Stimulated activated CD4-positive, alpha-beta T cell treated with anti-CD3 and anti-CD28 coated beads, Interleukin-1b, Interleukin-23, amount 100 ng/mL, for 48 hours (primary cell): Measurements from ENCODE around the gene FBXL13.
"Not testable (repeated sequence)": the region's sequence is repeated elsewhere in the genome, so short reads cannot be mapped to it uniquely, and the experiment has no call there.

Experiments
- DNase-seq: peaks from one replicate; pipeline ENCODE4 v3.0.0-alpha.2; 2020

Gene FBXL13

GRCh38 chr7:103020876-103021275 lies 53.7 kb downstream of the FBXL13 start:
- not testable (repeated sequence) for DNase-seq

- DNase-seq: not testable (repeated sequence)
Measured at GRCh38 chr7:103018295-103018694, 56.3 kb downstream of the FBXL13 start.

DNA sequence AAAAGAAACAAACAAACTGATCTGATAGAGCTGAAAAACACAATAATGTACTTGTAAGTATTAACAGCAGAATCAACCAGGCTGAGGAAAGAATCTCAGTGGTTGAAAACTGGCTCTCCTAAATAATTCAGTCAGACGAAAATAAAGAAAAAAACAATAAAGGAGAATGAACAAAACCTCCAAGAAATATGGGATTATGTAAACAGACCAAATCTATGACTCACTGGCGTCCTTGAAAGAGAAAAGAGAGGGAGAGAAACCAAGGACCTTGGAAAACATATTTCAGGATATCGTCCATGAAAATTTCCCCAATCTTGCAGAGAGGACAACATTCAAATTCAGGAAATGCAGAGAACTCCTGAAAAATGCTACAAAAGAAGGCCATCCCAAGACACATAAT lies 62.9 kb downstream of the FBXL13 start:
- DNase-seq: no peak

DNA sequence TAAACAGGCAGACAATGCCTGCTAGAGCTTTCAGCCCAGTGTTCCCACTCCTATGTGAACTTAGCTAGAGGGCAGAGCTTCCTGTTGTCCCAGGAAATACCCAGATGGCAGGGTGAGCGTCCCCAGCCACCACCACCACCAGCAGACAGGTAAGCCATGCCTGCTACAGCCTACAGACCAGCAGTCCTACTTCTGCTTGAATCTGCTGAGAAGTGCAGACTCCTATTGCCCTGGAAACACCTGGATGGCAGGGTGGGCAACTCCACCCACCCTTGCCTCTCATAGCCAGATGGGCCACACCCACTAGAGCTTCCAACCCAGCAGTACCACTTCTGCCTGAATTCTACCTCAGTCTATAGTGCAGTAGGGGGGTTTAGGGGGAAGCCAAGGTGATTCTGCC lies 64.4 kb downstream of the FBXL13 start:
- no peak for DNase-seq

DNA sequence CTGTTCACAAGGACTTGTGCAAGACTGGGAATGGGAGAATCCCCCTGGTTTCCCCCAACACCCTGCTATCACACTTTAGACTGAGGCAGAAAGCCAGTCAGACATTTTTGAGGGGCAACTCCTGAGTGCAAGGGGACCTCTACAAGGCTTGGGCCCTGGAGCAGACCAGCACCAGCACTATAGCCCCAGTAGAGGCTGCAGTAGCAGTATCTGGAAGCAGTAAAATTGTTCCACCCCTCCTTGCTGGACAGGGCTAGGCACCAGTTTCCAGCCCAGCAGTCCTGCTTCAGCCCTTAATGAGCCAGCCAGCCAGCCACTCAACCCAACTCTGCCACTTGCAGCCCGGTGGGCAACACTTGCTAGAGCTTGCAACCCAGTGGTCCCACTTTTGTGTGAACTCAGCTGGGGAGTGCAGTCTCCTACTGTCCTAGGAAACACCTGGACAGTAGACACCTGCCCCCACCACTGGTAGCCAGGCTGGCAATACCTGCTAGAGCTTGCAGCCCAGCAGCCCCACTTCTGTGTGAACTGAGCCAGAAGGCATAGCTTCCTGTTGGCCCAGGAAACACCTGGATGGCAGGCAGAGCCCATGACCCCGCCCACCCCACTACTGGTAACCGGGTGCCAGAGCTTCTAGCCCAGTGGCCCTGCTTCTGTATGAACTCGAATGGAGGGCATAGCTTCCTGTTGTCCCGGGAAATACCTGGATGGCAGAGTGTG lies 65.0 kb downstream of the FBXL13 start:
- no peak for DNase-seq

DNA sequence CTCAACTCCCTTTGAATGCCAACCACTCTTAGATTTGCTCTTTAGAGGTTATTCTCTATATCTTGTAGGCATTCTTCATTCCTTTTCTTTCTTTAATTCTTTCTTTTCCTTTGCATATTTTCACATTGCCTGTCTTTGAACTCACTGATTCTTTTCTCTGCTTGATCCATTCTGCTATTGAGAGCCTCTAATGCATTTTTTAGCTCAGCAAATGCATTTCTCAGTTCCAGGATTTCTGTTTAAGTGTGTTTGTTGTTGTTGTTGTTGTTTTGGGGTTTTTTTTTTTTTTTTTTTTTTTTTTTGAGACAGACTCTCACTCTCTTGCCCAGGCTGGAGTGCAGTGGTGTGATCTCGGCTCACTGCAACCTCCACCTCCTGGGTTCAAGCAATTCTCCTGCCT lies 71.6 kb downstream of the FBXL13 start:
- DNase-seq: no peak

DNA sequence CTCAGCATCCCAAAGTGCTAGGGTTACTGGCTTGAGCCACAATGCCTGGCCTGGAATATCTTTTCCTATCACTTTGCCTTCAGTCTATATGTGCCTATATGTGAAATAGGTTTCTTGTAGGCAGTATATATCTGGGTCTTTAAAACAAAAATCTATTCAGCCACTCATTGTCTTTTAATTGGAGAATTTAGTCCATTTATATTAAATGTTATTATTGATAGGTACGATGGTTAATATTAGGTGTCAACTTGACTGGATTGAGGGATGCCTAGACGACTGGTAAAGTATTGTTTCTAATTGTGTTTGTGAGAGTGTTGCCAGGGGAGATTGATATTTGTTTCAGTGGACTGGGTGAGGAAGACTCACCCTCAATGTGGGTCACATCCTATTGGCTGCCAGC lies 73.4 kb downstream of the FBXL13 start:
- no peak for DNase-seq

DNA sequence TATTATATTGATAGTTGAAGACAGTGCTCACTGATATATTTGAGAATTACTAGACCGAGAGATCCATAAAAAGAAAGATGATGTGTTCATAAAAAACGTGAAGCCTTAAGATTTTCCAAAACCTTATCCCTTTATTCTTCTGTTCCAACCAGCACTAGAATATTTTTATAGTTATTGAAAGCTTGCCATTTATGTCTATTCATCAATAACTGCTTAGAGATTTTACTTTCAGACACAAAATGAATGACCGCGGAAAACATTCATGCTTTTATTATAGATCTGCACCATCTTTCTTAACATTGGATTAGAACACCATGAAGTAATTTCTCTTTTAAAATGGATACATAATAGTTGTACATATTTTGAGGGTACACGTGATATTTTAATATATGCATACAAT lies 77.6 kb downstream of the FBXL13 start:
- no peak for DNase-seq

DNA sequence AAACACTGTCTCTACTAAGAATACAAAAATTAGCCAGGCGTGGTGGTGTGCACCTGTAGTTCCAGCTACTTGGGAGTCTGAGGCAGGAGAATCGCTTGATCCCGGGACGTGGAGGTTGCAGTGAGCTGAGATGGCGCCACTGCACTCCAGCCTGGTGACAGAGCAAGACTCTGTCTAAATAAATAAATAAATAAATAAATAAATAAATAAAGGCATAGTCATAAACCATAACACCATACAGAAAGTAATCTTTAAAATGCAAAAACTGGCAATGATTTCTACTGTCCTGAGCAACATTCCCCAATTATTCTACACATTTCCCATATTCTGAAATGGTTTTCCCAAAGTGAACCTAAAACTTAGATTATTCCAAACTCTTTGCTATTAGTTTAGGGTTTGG lies 79.0 kb downstream of the FBXL13 start:
- not testable (repeated sequence) for DNase-seq

GRCh38 chr7:102994567-102994966 lies 80.0 kb downstream of the FBXL13 start:
- no peak for DNase-seq

DNA sequence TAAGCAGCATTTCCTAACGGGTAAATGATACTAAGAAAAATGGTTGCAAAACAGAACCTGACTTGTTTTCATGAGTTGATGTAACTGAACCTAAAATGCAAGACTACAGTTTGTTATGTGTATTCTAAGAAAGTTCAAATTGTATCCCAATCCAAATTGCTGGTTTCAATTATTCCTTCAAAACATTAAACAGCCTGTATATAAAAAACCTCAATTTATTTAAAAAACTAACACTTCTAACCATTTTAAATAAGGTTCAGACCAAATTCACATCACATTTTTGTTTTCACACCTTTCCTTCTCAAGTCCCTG lies 80.9 kb downstream of the FBXL13 start:
- no peak for DNase-seq

DNA sequence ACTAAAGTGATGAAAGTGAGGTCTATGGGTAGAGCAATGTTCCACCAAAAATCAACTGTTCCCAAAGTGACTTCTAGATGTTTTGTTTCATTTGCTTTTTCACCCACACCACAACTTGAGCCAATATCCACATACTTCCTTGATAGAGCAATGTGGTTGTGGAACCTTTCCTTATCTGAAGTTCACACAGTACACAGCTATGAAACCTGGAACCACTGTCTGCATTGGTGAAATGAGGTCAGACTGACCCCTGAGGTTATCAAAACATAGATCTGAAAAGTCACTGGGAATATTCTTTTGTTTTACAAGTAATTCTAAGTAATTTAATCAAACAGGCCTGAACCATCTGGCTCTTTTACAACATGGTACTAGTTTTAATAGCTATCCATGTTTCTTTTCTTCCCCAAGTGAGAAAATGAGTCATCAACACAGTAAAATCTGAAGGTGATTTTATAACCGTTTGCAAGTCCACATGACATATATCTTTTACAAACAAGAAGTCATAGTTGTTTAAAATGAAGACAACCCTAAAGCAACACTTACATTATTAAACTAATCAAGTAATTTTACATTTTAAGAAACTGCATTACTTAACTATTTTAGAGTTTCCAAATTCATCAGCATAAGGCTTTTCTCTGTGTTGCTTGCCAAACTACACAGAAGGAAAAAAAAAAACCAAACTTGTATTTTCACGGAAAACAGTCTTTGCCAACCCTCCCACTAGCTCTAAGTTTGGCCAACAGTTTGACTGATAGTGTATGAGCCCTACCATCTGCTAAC lies 81.5 kb downstream of the FBXL13 start:
- DNase-seq: no peak

DNA sequence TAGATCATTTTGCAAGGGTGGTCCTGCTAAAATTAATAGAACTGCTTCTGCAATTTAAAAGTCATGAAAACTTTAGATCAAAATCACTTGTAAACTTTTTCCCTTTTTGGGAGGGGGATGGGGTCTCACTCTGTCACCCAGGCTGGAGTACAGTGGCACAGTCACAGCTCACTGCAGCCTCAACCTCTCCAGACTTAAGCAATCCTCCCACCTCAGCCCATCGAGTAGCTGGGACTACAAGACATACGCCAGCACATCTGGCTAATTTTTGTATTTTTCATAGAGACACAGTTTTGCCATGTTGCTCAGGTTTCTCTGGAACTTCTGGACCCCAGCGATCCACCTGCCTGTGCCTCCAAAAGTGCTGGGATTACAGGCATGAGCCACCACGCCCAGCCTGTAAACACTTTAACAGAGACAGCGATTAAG lies 82.1 kb downstream of the FBXL13 start:
- DNase-seq: no peak

DNA sequence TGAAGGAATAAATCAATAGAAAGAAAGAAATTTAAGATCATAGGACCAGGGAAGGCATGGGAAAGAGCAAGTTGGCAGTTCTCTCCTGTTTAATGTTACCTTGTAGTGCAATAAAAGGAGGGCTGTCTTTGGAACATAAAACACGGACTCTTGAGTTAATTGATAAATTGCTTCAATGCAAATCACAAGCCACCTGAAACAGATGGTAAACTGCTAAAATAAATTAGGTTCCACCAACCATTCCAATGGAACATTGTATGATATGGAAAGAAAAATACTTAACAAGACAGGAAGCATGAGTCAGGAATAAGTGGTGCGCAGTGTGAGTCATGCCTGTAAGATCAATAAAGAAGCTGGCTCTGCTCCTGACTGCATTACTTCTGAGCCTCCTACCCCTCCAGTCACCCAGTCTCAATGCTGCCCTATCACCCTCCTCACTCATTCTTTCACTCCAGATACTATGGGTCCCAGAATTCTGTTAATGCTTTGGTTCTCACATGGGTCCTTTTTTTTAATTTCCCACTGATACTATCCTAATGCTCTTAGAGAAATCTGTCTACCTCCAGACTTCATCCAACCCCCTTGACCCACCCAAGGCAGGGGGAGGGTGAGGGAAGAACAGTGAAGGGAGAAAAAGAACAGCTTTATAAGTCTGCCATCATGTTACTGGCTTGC lies 82.9 kb downstream of the FBXL13 start:
- peak; percentile 18 for DNase-seq

- DNase-seq: no peak
Measured at GRCh38 chr7:102991077-102991539, 83.5 kb downstream of the FBXL13 start.

DNA sequence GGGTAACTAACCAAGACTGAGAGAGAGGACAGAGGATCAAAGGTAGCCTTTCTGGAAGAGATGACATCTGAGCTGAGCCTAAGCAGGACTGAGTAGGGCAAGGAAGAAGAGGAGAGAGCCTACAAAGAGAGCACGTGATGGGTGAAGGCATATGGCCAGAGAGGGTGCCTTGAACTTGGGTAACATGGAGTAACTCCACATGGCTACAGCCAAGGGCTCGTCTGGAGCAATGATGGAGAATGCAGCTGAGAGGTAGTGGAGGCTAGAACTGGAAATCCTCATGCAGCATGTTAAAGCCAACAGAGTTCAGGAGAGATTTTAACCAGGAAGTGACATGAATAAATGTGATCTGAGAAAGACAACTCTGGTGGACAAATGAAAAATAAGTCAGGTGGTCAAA lies 84.0 kb downstream of the FBXL13 start:
- no peak for DNase-seq

DNA sequence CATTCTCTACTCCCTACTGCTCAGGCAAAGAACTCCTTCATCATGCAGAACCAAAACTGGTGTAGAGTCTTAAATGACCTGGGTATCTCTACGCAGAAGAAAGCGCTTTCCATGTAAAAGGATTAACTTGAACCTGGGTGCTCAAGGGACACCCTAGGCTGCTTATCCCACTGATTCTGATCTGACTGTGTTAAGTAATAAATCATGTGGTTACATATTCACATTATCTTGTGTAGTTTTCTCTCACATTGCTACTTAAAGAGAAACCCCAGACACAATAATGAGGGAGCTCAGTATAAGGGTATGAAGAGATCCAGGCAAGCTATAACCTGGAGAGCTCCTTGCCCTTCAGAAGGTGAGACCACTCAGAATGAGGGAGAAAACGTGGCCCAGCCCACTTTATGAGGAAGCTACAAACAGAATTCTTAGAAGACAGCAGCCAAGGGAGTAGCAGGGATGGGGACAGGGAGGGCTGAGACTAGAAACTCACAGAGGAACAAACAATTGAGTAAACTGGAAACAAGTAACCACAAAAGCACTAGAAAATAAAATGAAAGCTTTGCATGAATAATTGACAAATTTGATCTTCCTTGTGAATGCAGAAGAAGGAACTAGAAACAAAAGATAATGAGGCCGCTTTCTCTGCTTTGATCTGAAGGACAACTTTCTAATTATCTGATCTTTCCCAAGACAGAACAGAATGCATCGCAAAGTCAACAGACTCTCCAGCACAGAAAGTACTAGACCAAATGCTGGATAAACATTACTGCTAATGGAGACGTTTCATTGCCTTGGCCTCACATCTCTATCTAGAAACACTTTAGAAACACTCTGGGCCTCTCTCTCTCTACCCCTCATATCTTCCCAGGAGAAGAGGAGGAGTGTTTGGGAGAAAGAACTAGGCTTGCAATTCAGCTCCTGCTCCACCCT lies 85.7 kb downstream of the FBXL13 start:
- DNase-seq: no peak

GRCh38 chr7:102988088-102988487 lies 86.5 kb downstream of the FBXL13 start:
- no peak for DNase-seq

- DNase-seq: no peak
Measured at GRCh38 chr7:102985176-102985783, 89.3 kb downstream of the FBXL13 start.

DNA sequence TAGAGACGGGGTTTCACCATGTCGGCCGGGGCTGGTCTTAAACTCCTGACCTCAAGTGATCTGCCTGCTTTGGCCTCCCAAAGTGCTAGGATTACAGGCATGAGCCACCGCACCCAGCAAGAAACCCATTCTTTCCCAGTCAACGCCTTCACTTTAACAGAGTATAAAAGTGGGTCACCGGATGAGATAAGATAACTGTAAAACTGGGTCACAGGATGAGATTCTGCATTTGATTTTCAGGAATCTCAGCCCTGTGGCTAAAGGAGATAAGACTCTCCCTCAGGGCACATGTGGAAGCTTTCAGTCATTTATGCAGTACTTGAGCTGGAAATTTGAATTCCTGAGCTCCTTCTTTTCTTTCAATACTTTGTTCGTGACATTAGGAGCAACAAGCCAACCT lies 91.0 kb downstream of the FBXL13 start:
- DNase-seq: no peak

DNA sequence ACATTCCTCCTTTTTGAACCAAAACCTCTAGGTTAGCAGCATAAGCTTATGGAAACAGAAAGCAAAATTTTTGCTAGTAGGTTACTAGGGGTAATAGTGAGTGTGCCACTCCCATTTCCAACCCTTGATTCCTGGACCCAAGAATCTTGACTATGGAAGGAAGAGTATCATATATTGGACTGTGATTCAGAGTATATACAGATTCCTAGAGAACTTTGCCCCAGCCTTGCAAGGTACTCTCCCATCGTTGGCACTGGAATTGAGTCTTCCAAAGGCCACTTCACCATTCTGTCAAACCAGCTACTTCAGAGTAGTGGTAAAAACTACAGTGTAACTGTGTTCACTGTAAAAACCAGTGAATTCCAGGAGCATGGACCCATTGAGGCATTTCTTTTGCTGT lies 92.4 kb downstream of the FBXL13 start:
- no peak for DNase-seq

GRCh38 chr7:102981451-102981850 lies 93.1 kb downstream of the FBXL13 start:
- DNase-seq: no peak
